ENCODE measurements around the gene PFDN1. TPM values are rescaled to one million over a fixed set of nuclear protein-coding genes. Genes with fewer than 3 reads are reported as not detected.

Gene PFDN1
- total and polyA plus RNA-seq, 2 experiments from 2014 or later: 84.1 to 98.0 TPM

DNA sequence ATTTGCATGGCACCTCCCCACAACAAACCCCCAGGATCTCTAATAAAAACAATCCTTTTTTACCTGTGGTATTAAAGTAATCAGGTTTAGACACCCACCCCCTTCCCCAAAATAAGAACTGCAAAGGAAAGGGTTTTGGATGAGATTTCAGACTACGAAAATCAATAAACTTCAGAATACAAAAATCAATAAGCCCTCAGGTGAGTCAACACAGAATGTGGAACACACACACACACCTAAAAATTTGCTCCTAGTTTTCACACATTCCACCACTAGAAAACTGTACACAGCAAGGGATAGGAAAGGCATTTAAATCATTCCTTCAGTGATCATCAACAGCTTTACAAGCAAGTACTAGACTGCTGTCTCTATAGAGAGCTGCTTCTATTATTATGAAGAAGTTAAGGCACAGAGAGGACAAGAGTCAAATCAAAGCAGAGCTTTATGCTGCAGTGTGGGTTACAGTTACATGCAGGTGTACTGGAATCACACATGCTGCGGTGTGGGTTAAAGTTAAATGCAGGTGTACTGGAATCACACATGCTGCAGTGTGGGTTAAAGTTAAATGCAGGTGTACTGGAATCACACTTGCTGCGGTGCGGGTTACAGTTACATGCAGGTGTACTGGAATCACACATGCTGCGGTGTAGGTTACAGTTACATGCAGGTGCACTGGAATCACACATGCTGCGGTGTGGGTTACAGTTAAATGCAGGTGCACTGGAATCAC, 36.3 kb downstream of the PFDN1 start:
- H3K27ac ChIP-seq: no peak overlapping the region
- H3K4me1 ChIP-seq (ENCODE audit: insufficient read depth): peaks cover 8% of the 10 kb centered on the region
- H3K4me3 ChIP-seq: no peak overlapping the region
- no peak for DNase-seq (ENCODE audit: low spot score)
- no peaks in the 10 kb centered on the region for H4K20me1 ChIP-seq (ENCODE audit: insufficient read depth, poor library complexity, severe bottlenecking)
- no peaks in the 10 kb centered on the region for H3K36me3 ChIP-seq (replicated peaks; ENCODE audit: insufficient read depth, low read depth)
- no peaks in the 10 kb centered on the region for H3K9me3 ChIP-seq (ENCODE audit: low read depth)
- H3K4me2 ChIP-seq: no peak overlapping the region
- no peak overlapping the region for H2AFZ ChIP-seq
- TF ChIP-seq CTCF (IDR thresholded peaks at IDR 0.05; ENCODE audit: poor library complexity) (no peak), EZH2 (IDR thresholded peaks at IDR 0.05; ENCODE audit: borderline replicate concordance) (no peak), EZH2phosphoT487 (IDR thresholded peaks at IDR 0.05; ENCODE audit: low read depth, severe bottlenecking, unreplicated experiment) (no peak)
- 96% methylated on average over 6 of the region's 6 CpGs for WGBS (ENCODE audit: low lambda C conversion rate, missing lambda C conversion rate)
- no peaks in the 10 kb centered on the region for H3K27me3 ChIP-seq
- no peaks in the 10 kb centered on the region for H3K9me2 ChIP-seq (replicated peaks; ENCODE audit: insufficient read depth)
- peaks cover 52% of the 10 kb centered on the region for H3K79me2 ChIP-seq

DNA sequence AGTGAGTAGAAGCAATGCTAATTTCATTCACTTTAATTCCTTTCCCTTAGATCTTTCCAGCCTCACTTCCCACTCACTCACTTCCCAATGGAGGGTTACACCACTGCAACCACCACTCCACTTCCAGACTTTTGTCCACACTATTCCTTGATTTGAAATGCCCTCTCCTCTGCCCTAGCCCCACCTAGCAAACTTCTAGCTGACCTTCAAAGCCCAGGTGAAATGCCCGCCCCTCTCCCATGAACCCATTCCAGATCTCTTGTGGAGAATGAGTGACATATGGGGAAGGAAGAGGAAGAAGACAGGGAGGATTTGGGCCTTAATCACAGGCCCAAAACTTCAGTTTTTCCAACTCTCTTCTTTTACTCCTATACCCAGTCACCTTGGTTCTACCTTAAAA, 37.1 kb downstream of the PFDN1 start:
- H4K20me1 ChIP-seq (ENCODE audit: insufficient read depth, poor library complexity, severe bottlenecking): no peaks in the 10 kb centered on the region
- no peaks in the 10 kb centered on the region for H3K9me2 ChIP-seq (replicated peaks; ENCODE audit: insufficient read depth)
- 94% methylated on average over 1 of the region's 1 CpG for WGBS (ENCODE audit: low lambda C conversion rate, missing lambda C conversion rate)
- H3K27me3 ChIP-seq: no peaks in the 10 kb centered on the region
- TF ChIP-seq EZH2 (IDR thresholded peaks at IDR 0.05; ENCODE audit: borderline replicate concordance) (no peak), EZH2phosphoT487 (IDR thresholded peaks at IDR 0.05; ENCODE audit: low read depth, severe bottlenecking, unreplicated experiment) (no peak), CTCF (IDR thresholded peaks at IDR 0.05; ENCODE audit: poor library complexity) (no peak)
- no peaks in the 10 kb centered on the region for H3K36me3 ChIP-seq (replicated peaks; ENCODE audit: insufficient read depth, low read depth)
- peaks cover 10% of the 10 kb centered on the region for H3K4me1 ChIP-seq (ENCODE audit: insufficient read depth)
- H3K79me2 ChIP-seq: peaks cover 52% of the 10 kb centered on the region
- no peak overlapping the region for H2AFZ ChIP-seq
- no peak for DNase-seq (ENCODE audit: low spot score)
- no peak overlapping the region for H3K4me2 ChIP-seq
- no peak overlapping the region for H3K4me3 ChIP-seq
- no peak overlapping the region for H3K27ac ChIP-seq
- H3K9me3 ChIP-seq (ENCODE audit: low read depth): no peaks in the 10 kb centered on the region

DNA sequence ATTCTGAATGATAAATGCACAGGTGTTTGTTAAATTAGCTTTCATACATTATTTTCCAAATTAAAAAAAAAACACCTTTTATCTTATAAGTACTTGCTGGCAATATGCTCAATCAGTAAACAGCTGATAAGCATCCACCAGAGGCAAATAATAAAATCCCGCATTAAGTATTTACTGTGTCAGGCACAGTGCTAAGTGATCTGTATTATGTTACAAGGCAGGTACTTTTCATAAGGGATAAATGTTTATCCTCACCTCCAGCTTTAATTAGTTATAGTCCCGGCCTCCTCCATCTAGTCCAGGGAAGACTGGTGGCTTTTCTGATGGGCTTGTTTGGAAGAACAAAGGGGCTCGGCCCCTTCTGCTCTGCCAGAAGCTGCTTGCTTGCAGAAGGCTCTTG, 40.1 kb downstream of the PFDN1 start:
- Histone ChIP-seq H4K20me1 (ENCODE audit: insufficient read depth, poor library complexity, severe bottlenecking) (no peaks in the 10 kb centered on the region), H3K9me3 (ENCODE audit: low read depth) (no peaks in the 10 kb centered on the region), H3K27me3 (no peaks in the 10 kb centered on the region), H3K4me1 (ENCODE audit: insufficient read depth) (peaks cover 16% of the 10 kb centered on the region), H3K9me2 (replicated peaks; ENCODE audit: insufficient read depth) (no peaks in the 10 kb centered on the region), H3K36me3 (replicated peaks; ENCODE audit: insufficient read depth, low read depth) (no peaks in the 10 kb centered on the region), H2AFZ (no peak overlapping the region), H3K27ac (no peak overlapping the region), H3K4me2 (no peak overlapping the region), H3K79me2 (peaks cover 59% of the 10 kb centered on the region), H3K4me3 (no peak overlapping the region)
- no peak for TF ChIP-seq EZH2phosphoT487 (IDR thresholded peaks at IDR 0.05; ENCODE audit: low read depth, severe bottlenecking, unreplicated experiment)
- TF ChIP-seq CTCF (IDR thresholded peaks at IDR 0.05; ENCODE audit: poor library complexity): no peak
- no peak for TF ChIP-seq EZH2 (IDR thresholded peaks at IDR 0.05; ENCODE audit: borderline replicate concordance)
- WGBS (ENCODE audit: low lambda C conversion rate, missing lambda C conversion rate): 77% methylated on average over 3 of the region's 3 CpGs
- DNase-seq (ENCODE audit: low spot score): no peak

Measured in hepatocyte (in vitro differentiated cells).